Retina (tissue), 1 donor: ENCODE results near the gene RPL38.
"Not testable (repeated sequence)": the region's sequence is repeated elsewhere in the genome, so short reads cannot be mapped to it uniquely, and the experiment has no call there.

Experiments
- DNase-seq: peaks from one replicate; pipeline ENCODE4 v3.0.0-alpha.2; 2016

The RPL38 gene

GRCh38 chr17:74185571-74186185 is 17.8 kb upstream of the RPL38 start:
- no peak for DNase-seq

- DNase-seq, result no peak
These were observed 17.0 kb upstream of the RPL38 start for GRCh38 chr17:74186498-74186897.

DNA sequence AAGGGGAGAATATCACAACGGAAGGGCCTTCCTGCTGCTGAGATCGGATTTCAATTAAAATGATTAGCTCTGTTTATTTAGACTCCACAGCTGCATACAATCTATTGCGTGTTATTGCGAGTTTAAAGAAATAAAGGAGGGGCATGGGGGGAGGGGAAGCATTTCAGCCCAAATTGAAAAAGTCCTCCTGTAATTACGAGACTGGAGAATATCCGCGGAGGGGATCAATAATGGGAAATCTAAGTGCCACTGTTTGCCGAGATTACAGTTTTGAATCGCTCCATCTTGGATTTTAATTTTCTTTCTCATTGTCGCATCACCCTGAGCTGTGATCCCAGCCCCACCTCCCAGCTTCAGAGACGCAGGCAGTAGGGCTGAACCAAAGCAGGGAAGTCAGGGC is 15.7 kb upstream of the RPL38 start:
- no peak for DNase-seq

DNA sequence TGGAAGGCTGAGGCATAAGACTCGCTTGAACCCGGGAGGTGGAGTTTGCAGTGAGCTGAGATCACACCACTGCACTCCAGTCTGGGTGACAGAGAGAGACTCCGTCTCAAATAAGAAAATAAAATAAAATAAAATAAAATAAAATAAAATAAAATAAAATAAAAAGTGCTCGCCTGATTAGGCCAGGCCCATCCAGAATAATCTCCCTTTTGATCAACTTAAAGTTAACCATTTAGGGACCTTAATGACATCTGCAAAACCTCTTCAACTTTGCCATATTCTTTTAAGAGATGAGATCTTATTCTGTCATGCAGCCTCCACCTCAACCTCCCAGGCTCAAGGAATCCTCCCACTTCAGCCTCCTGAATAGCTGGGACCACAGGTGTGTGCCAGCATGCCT is 14.8 kb upstream of the RPL38 start:
- DNase-seq, result not testable (repeated sequence)

- DNase-seq, result no peak
These were observed 13.3 kb upstream of the RPL38 start for GRCh38 chr17:74190154-74190553.

GRCh38 chr17:74190807-74191406 is 12.6 kb upstream of the RPL38 start:
- no peak for DNase-seq

- peak; percentile 64 for DNase-seq
These were observed 10.3 kb upstream of the RPL38 start for GRCh38 chr17:74192950-74193781.

- DNase-seq, result no peak
These were observed 8.8 kb upstream of the RPL38 start for GRCh38 chr17:74194682-74195081.

GRCh38 chr17:74196541-74197317 is 6.7 kb upstream of the RPL38 start:
- peak; percentile 78 for DNase-seq

DNA sequence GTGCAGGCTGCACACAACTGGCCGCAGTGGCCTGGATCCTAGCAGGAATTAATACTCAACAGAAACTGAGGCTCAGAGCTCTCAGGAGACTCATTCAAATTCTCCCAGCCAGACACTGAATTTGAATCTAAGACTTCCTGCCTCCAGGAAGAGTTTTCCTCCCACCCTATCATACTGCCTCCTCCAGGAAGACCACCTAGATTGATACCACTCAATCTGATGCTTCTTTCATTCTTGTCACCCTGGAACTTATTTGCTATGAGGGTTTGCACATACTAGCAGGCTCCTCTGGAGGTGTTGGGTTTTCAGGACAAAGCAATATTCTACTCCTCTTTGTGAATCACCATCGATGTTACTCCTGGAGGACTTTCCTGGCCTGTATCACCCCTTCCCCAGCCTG is 5.7 kb upstream of the RPL38 start:
- no peak for DNase-seq

DNA sequence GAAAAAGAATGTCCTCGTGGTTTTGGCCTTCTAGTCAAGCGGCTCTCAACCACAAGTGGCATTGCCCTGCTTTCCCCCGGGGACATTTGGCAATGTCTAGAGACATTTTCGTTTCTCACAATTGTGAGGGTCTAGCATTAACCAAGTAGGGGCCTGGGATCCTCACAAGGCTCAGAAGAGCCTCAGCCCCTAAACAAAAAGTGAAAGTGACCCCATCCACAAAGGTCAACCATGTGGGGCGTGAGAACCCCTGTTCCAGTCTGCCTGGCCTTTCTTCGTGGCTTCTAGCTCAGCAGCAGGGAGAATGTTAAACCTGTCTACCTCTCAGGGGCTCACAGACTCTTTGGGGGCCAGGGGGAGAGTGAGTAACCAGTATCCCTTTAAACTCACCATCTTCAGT is 4.8 kb upstream of the RPL38 start:
- no peak for DNase-seq

DNA sequence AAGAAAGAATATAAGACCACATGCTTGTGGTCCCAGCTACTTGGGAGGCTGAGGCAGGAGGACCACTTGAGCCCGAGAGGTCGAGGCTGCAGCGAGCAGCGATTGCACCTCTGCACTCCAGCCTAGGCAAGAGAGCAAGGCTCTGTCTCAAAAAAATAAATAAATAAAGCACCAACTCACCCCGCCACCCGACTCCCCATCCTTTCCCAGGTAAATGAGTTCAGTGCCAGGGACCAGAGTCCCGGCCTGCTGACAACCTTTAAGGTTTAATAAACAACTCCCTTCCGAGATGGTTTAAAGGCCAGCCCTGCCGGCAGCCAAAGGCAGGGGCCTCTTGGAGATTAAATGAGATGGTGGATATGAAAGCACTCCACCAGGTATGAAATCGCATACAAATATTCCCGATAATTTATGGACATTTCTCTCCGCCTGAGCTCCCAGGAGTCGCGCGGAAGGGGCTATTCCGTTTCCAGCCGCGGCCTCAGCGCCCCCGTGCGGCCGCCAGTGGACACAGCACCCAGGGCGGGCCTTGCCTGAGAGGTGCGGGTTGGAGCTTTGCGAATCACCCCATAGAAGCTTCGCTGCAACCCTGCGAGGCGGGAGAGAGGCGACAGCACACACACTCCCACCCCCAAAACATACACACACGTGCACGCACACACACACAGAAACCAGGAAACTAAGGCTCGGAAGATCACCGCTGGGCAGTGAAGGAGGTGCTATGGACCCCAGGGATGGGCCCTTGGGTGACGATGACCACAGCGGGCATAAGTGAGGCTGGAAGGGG is 4.0 kb upstream of the RPL38 start:
- peak; percentile 90 for DNase-seq

DNA sequence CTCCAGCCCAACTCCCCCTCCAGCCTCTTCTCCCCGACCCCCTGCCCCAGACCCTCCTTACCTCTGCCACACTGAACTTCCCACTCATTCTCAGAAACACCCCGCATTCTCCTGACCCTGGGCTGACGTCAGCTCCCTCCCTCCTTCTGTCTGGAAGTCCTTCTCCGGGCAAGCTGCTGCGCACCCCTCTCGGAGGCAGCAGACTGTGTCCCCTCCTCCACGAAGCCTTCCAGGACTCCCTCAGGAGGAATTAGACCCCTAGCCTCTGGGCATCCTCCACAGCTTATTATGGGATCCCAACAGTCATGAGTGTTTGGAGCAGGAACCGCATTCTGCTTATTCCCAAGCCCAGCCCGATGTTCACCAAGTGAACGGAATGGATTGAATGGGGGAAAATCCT is 3.4 kb upstream of the RPL38 start:
- no peak for DNase-seq

DNA sequence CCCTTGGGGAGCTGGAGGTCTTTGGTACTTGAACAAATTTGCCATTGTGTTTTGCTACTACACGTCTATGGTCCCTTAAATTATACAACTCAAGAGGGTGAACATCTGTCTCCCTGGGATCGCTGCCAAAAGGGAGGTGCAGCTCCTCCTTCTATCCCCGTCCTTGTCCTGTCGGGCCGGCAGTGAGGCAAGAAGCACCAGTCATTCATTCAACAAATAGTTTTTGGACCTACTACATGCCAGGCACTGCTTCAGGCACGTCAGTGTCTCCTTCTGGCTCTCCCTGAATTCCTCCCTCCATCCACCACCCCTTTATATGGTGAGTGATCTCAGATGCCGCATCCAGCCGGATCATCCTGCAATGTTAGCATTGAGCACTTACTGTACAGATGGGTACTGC is 2.2 kb upstream of the RPL38 start:
- no peak for DNase-seq

GRCh38 chr17:74201948-74202347 is 1.5 kb upstream of the RPL38 start:
- no peak for DNase-seq

DNA sequence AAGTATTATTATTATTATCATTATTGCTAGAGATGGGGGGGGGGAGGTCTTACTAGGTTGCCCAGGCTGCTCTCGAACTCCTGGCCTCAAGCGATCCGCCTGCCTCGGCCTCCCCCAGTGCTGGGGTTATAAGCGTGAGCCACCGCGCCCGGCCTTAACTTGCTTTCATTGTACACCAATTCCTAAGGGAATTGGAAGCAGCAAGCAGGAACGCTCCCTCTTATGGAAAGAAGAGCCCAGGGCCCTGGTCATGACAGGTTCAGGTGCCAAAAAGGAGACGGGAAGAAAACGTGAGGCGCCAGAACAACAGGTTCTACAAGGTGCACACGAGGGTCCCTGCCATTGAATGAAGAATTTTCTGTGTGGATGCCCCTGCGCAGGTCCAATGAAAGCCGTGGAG is 540 bp upstream of the RPL38 start:
- peak; percentile 61 for DNase-seq

- DNase-seq, result no peak
These were observed 996 bp downstream of the RPL38 start for GRCh38 chr17:74204474-74204873.

- DNase-seq, result no peak
These were observed 1.8 kb downstream of the RPL38 start for GRCh38 chr17:74205274-74205673.

DNA sequence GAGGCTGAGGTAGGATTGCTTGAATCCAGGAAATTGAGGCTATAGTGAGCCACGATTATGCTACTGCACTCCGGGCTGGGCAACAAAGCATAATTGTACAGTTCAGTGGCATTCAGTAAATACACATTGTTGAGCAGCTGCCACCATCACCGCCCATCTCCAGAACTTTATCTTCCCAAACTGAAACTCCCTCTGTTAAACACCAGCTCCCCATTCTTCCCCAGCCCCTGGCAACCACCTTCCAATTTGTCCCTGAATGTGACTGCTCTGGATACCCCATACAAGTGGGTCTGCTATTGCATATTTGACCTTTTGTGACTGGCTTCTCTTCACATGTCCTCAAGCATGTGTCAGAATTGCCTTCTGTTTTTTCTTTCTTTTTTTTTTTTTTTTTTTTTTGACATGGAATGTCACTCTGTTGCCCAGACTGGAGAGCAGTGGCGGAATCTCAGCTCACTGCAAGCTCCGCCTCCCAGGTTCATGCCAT is 2.9 kb downstream of the RPL38 start:
- DNase-seq, result no peak

DNA sequence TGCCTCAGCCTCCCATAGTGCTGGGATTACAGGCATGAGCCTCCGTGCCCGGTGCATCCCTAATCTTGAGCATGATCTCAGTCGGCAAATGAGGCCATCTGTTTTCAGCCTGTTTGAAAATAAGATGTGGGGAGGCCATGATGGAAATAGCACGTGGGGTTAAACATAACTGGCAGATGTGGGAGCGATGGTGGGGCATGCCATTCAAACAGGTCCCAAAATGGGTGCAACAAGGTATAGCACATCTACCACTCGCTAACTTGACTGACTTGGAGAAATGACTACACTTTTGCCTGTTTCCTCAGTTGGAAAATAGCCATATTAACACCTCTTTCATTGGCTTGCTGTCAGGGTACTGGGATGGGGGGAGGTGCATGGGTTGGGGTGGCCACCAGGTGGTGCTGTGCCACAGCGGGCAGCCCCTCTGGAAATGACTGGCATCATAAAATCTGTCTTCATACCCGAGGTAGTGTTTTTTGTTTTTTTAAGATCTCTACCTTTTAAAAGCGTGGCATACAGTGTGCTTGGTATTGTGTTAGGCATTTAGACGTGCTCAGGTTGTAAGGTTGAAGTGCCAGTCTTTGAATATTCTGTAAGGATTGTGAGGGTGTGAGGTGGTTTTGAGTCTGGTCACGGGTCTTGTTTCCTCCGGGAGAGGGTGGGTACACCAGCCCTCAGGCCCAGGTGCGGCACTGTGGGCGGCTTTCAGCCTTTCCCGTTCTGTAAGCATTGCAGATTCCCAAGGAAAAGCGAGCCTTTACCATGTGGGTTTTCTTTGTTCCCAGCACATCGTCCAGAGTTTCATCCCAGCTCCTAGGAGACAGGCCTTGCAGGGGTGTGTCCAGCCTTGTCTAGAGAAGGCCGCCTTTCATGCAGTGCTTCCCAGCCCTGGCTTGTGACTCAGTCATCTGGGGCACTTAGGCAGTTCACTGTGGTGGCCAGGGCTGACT is 7.0 kb downstream of the RPL38 start:
- peak; percentile 79 for DNase-seq
